K562 (cell line): Measurements from ENCODE around the gene HOXC11. TPM values are rescaled to one million over a fixed set of nuclear protein-coding genes. Genes with fewer than 3 reads are reported as not detected.

Experiments
- C11orf30 ChIP-seq: fragments of 450-650 bp; IDR thresholded peaks from 2 replicates; pipeline ENCODE4 v1.6.1; 2016; ENCODE audit warnings: low read depth, mild to moderate bottlenecking
- COPS2 ChIP-seq: fragments of 450-650 bp; conservative IDR thresholded peaks from 2 replicates; pipeline ENCODE4 v1.6.1; 2016; ENCODE audit warnings: mild to moderate bottlenecking, moderate library complexity
- ELF1 ChIP-seq: fragments of 200-800 bp; sonication (Bioruptor generic); IDR thresholded peaks from 2 replicates; pipeline ENCODE4 v1.6.1; 2016; ENCODE audit warnings: missing genetic modification characterization, missing compliant biosample characterization
- NCOA6 ChIP-seq: fragments of 450-650 bp; IDR thresholded peaks from 2 replicates; pipeline ENCODE4 v1.6.1; 2017; ENCODE audit warnings: mild to moderate bottlenecking
- ZFX ChIP-seq: sonication (generic); formaldehyde crosslinking; IDR thresholded peaks from 2 replicates; pipeline ENCODE4 v1.8.0; 2022; ENCODE audit warnings: mild to moderate bottlenecking, missing genetic modification reagents, moderate library complexity
- ZNF316 ChIP-seq: fragments of 450-650 bp; IDR thresholded peaks from 2 replicates; pipeline ENCODE4 v1.6.1; 2016
- polyA plus RNA-seq, 8 experiments: library from polyadenylated mRNA; depleted of rRNA in 4 of 8; stranded (reverse) in 5 of 8; unstranded in 3 of 8; fragments of >200 nt; fragmentation: Nextera tagmentation in 2 of 8; fragmentation: Illumina TruSeq in 1 of 8; extraction: Ambion mirVana in 2 of 8; extraction: Trizol in 1 of 8; gene quantifications; 2 replicates each; pipeline versions ENCODE4 v1.2.1 to v1.2.3, GENCODE V29; 2011 to 2014; ENCODE audit warnings: inconsistent platforms in 1 of 8, missing spikeins in 1 of 8
- total RNA-seq, 7 experiments: library from RNA; depleted of rRNA in 6 of 7; stranded (reverse); fragments of >200 nt in 6 of 7; fragmentation: Illumina TruSeq in 2 of 7; extraction: Trizol in 2 of 7; gene quantifications; 2 replicates each; pipeline versions ENCODE4 v1.2.1 to v1.2.3, GENCODE V29; 2011 to 2021; ENCODE audit warnings: low replicate concordance in 1 of 7
- TF ChIP-seq, protein P1 (sequence below): fragments of 200-800 bp; sonication (Bioruptor generic); IDR thresholded peaks from 2 replicates; pipeline ENCODE4 v1.6.1; 2017; ENCODE audit warnings: missing genetic modification characterization, missing compliant biosample characterization
- TF ChIP-seq, protein P2 (sequence below): IDR thresholded peaks from 2 replicates; pipeline ENCODE4 v1.6.1; 2011; ENCODE audit not compliant: insufficient read length; ENCODE audit errors: extremely low read depth
- TF ChIP-seq, protein P3 (sequence below), 2 experiments: fragments of 450-650 bp; IDR thresholded peaks; 2 replicates each; pipeline ENCODE4 v1.6.1; 2016
- TF ChIP-seq, protein P4 (sequence below), 2 experiments: fragments of 450-650 bp; formaldehyde crosslinking in 1 of 2; IDR thresholded peaks; 2 replicates each; pipeline versions ENCODE4 v1.4.0 to v1.6.1; 2014 to 2020; ENCODE audit warnings: mild to moderate bottlenecking in 2 of 2, borderline replicate concordance in 1 of 2, low read depth in 1 of 2

The HOXC11 gene
- total and polyA plus RNA-seq, 9 of the 15 experiments (the other 6 are each of a cell fraction or from before 2014, with no cell fraction given) = not detected

DNA sequence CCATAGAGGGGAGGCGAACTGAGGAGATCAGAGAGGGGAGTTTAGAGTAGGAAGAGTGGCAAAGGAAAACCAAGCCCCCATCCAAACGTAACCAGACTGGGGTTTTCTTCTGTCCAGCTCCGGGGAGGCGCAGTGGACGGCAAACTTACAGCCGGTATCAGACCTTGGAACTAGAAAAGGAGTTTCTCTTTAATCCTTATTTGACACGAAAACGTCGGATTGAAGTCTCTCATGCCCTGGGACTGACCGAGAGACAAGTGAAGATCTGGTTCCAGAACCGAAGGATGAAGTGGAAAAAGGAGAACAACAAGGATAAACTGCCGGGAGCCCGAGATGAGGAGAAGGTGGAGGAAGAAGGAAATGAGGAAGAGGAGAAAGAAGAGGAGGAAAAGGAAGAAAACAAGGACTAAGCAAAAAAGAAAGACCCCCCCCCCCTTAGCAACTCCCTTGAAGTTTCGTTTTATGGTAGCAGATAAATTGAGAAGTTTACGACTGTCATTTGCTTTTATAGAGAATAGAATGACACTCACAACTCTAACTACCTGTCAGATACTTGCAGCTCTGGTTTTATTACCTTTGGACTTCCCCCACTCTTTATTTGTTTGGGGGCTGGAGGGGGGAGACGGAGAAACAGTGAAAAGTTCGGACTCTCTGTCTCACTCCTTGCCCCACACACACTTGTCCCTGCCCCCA is 38.2 kb downstream of the HOXC11 start (continued):
- TF ChIP-seq, protein P1, sequence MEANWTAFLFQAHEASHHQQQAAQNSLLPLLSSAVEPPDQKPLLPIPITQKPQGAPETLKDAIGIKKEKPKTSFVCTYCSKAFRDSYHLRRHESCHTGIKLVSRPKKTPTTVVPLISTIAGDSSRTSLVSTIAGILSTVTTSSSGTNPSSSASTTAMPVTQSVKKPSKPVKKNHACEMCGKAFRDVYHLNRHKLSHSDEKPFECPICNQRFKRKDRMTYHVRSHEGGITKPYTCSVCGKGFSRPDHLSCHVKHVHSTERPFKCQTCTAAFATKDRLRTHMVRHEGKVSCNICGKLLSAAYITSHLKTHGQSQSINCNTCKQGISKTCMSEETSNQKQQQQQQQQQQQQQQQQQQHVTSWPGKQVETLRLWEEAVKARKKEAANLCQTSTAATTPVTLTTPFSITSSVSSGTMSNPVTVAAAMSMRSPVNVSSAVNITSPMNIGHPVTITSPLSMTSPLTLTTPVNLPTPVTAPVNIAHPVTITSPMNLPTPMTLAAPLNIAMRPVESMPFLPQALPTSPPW (CRISPR knock-in tag) = peak; percentile 34; the same call in 1 of the 2 replicates
- TF ChIP-seq, protein P2, sequence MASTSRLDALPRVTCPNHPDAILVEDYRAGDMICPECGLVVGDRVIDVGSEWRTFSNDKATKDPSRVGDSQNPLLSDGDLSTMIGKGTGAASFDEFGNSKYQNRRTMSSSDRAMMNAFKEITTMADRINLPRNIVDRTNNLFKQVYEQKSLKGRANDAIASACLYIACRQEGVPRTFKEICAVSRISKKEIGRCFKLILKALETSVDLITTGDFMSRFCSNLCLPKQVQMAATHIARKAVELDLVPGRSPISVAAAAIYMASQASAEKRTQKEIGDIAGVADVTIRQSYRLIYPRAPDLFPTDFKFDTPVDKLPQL = no peak
- TF ChIP-seq ELF1 (tag) = peak; percentile 45
- TF ChIP-seq NCOA6 = 0 out of 2 replicates have a peak, but pooled peaks have one; percentile 11
- peak; percentile 73 for TF ChIP-seq ZNF316
- TF ChIP-seq ZFX (CRISPR knock-in tag) = 0 out of 2 replicates have a peak, but pooled peaks have one; percentile 21
- peak; percentile 41; the same call in 1 of the 2 replicates for TF ChIP-seq C11orf30
- no peak for TF ChIP-seq COPS2
- TF ChIP-seq, protein P3, sequence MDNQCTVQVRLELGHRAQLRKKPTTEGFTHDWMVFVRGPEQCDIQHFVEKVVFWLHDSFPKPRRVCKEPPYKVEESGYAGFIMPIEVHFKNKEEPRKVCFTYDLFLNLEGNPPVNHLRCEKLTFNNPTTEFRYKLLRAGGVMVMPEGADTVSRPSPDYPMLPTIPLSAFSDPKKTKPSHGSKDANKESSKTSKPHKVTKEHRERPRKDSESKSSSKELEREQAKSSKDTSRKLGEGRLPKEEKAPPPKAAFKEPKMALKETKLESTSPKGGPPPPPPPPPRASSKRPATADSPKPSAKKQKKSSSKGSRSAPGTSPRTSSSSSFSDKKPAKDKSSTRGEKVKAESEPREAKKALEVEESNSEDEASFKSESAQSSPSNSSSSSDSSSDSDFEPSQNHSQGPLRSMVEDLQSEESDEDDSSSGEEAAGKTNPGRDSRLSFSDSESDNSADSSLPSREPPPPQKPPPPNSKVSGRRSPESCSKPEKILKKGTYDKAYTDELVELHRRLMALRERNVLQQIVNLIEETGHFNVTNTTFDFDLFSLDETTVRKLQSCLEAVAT (IDR thresholded peaks at IDR 0.05) = 0 out of 4 replicates have a peak, but pooled peaks of 1 of the 2 experiments have one; percentile 51
- TF ChIP-seq, protein P4, sequence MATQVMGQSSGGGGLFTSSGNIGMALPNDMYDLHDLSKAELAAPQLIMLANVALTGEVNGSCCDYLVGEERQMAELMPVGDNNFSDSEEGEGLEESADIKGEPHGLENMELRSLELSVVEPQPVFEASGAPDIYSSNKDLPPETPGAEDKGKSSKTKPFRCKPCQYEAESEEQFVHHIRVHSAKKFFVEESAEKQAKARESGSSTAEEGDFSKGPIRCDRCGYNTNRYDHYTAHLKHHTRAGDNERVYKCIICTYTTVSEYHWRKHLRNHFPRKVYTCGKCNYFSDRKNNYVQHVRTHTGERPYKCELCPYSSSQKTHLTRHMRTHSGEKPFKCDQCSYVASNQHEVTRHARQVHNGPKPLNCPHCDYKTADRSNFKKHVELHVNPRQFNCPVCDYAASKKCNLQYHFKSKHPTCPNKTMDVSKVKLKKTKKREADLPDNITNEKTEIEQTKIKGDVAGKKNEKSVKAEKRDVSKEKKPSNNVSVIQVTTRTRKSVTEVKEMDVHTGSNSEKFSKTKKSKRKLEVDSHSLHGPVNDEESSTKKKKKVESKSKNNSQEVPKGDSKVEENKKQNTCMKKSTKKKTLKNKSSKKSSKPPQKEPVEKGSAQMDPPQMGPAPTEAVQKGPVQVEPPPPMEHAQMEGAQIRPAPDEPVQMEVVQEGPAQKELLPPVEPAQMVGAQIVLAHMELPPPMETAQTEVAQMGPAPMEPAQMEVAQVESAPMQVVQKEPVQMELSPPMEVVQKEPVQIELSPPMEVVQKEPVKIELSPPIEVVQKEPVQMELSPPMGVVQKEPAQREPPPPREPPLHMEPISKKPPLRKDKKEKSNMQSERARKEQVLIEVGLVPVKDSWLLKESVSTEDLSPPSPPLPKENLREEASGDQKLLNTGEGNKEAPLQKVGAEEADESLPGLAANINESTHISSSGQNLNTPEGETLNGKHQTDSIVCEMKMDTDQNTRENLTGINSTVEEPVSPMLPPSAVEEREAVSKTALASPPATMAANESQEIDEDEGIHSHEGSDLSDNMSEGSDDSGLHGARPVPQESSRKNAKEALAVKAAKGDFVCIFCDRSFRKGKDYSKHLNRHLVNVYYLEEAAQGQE (IDR thresholded peaks at IDR 0.05; ENCODE audit: borderline replicate concordance) = no peak
- TF ChIP-seq, protein P4 (CRISPR knock-in tag; IDR thresholded peaks at IDR 0.05; ENCODE audit: low read depth) = no peak
